K562 (cell line): Measurements from ENCODE around the gene CECR2. TPM values are rescaled to one million over a fixed set of nuclear protein-coding genes. Genes with fewer than 3 reads are reported as not detected.

Experiments used
- ATAC-seq: fragments of 200-7000 bp; cut with Tn5 transposase; 3 replicates; pipeline ENCODE4 v1.9.1; 2020; ENCODE audit warnings: moderate library complexity
- BruUV-seq: library from RNA; stranded (reverse); fragments of 400-500 nt; replicated peaks from 2 replicates; lab custom pipeline; 2021; lab: Mats Ljungman, UMichigan
- CTCF ChIA-PET: fragments of 300-600 bp; formaldehyde crosslinking; extraction: SDS; loops from one replicate; lab custom pipeline; 2021; ENCODE audit warnings: low intra/inter-chr PET ratio; lab: Yijun Ruan, JAX
- POLR2A ChIA-PET: fragments of 300-600, 350-650 bp; sonication (Branson Sonifier 250); formaldehyde crosslinking; extraction: SDS; loops from one replicate; lab custom pipeline; 2021; ENCODE audit warnings: antibody characterized with exemption, inconsistent platforms; lab: Yijun Ruan, JAX
- DNase-seq, 4 experiments: peaks; one replicate each; pipeline versions ENCODE4 v3.0.0 to v3.0.0-alpha.2; 2011 to 2018; ENCODE audit warnings: low spot score in 3 of 4, mixed read lengths in 3 of 4; ENCODE audit errors: extremely low read depth in 1 of 4
- FAIRE-seq: peaks from 2 replicates; lab custom pipeline; 2011; peaks lifted over from hg19 to GRCh38; lab: Jason Lieb, UNC
- H2AFZ ChIP-seq: 2 replicates; pipeline ENCODE4 v1.6.0; 2011; ENCODE audit warnings: low read depth, low read length, control low read depth, inconsistent platforms
- H3K27ac ChIP-seq: fragments of 200-600 bp; 3 replicates; pipeline ENCODE4 v1.8.0; 2011; ENCODE audit warnings: low read depth, mild to moderate bottlenecking, control low read depth, inconsistent platforms, low read length, moderate library complexity, mixed read lengths; ENCODE audit errors: extremely low read depth
- H3K27me3 ChIP-seq, 2 experiments: fragments of 300-600 bp in 1 of 2; 2 replicates in 1 of 2; 3 replicates in 1 of 2; pipeline versions ENCODE4 v1.6.0 to v1.8.0; 2011; ENCODE audit warnings: inconsistent platforms in 2 of 2, low read length in 2 of 2, mild to moderate bottlenecking in 1 of 2, mixed read lengths in 1 of 2, moderate library complexity in 1 of 2; ENCODE audit not compliant: control insufficient read depth in 2 of 2, insufficient read depth in 2 of 2
- H3K36me3 ChIP-seq: fragments of 300-600 bp; 3 replicates; pipeline ENCODE4 v1.8.0; 2011; ENCODE audit warnings: mild to moderate bottlenecking, low read length, inconsistent platforms; ENCODE audit not compliant: control insufficient read depth, insufficient read depth
- H3K4me1 ChIP-seq, 2 experiments: fragments of 200-600 bp in 1 of 2; replicated peaks in 1 of 2; 2 replicates in 1 of 2; 3 replicates in 1 of 2; pipeline versions ENCODE4 v1.5.1 to v1.8.0; 2011; ENCODE audit warnings: inconsistent platforms in 2 of 2, low read length in 2 of 2, mild to moderate bottlenecking in 1 of 2, mixed read lengths in 1 of 2, moderate library complexity in 1 of 2; ENCODE audit not compliant: control insufficient read depth in 2 of 2, insufficient read depth in 2 of 2
- H3K4me2 ChIP-seq: 2 replicates; pipeline ENCODE4 v1.6.1; 2011; ENCODE audit warnings: low read length, control low read depth, inconsistent platforms, mixed read lengths; ENCODE audit not compliant: insufficient read depth
- H3K4me3 ChIP-seq: fragments of 200-600 bp; sonication (generic), shearing (Covaris generic); 2 replicates; pipeline ENCODE4 v1.5.1; 2016; ENCODE audit warnings: control low read depth, inconsistent platforms
- H3K79me2 ChIP-seq: fragments of 200-600 bp; 3 replicates; pipeline ENCODE4 v1.8.0; 2011; ENCODE audit warnings: low read length, inconsistent platforms; ENCODE audit not compliant: control insufficient read depth, insufficient read depth
- H3K9ac ChIP-seq, 2 experiments: 2 replicates each; pipeline versions ENCODE4 v1.6.0 to v1.6.1; 2011; ENCODE audit warnings: low read depth in 2 of 2, low read length in 2 of 2, control low read depth in 1 of 2, inconsistent platforms in 1 of 2, mild to moderate bottlenecking in 1 of 2, mixed read lengths in 1 of 2; ENCODE audit not compliant: insufficient read depth in 1 of 2
- H3K9me1 ChIP-seq: one replicate; pipeline ENCODE4 v1.6.0; 2011; ENCODE audit warnings: inconsistent platforms, mild to moderate bottlenecking, low read length, moderate library complexity; ENCODE audit not compliant: control insufficient read depth, insufficient read depth
- H3K9me3 ChIP-seq: replicated peaks from 2 replicates; pipeline ENCODE4 v1.5.1; 2011; ENCODE audit warnings: low read depth, low read length, inconsistent platforms; ENCODE audit not compliant: control insufficient read depth, insufficient read depth
- H4K20me1 ChIP-seq: replicated peaks from 2 replicates; pipeline ENCODE4 v1.6.1; 2011; ENCODE audit warnings: low read length, inconsistent platforms, mixed read lengths; ENCODE audit not compliant: control insufficient read depth, insufficient read depth
- CHD2 ChIP-seq: IDR thresholded peaks from 2 replicates; pipeline ENCODE4 v1.6.1; 2011; ENCODE audit warnings: low read depth, low read length
- DACH1 ChIP-seq: fragments of 450-650 bp; IDR thresholded peaks from 2 replicates; pipeline ENCODE4 v1.6.1; 2018; ENCODE audit not compliant: partially characterized antibody
- ELF2 ChIP-seq: fragments of 250-450 bp; sonication (Bioruptor Pico); IDR thresholded peaks from 2 replicates; pipeline ENCODE4 v1.5.0; 2021; ENCODE audit warnings: mild to moderate bottlenecking
- GTF2E2 ChIP-seq: fragments of 200-800 bp; sonication (Bioruptor generic); IDR thresholded peaks from 2 replicates; pipeline ENCODE4 v1.6.1; 2016; ENCODE audit warnings: missing genetic modification characterization, missing compliant biosample characterization
- HDAC2 ChIP-seq: fragments of 450-650 bp; IDR thresholded peaks from 2 replicates; pipeline ENCODE4 v1.6.1; 2016; ENCODE audit warnings: mild to moderate bottlenecking
- NFE2 ChIP-seq: IDR thresholded peaks from 2 replicates; pipeline ENCODE4 v1.6.1; 2014; ENCODE audit warnings: antibody characterized with exemption, low read depth
- NFIX ChIP-seq: fragments of 250-450 bp; sonication (Bioruptor Pico); IDR thresholded peaks from 2 replicates; pipeline ENCODE4 v1.4.0; 2020; ENCODE audit warnings: low read depth, mild to moderate bottlenecking, moderate library complexity
- XRCC4 ChIP-seq: IDR thresholded peaks from one replicate; pipeline ENCODE4 v1.6.1; 2011; ENCODE audit not compliant: insufficient read depth, insufficient read length; ENCODE audit errors: extremely low read depth
- ZNF436 ChIP-seq: fragments of 250-450, 450-650 bp; sonication (Bioruptor Pico); formaldehyde crosslinking; IDR thresholded peaks from 2 replicates; pipeline ENCODE4 v1.7.0; 2020; ENCODE audit warnings: mild to moderate bottlenecking
- WGBS: fragments of 100-300 bp; shearing (Covaris generic); methylation state at CpG from one replicate; pipeline ENCODE4 v1.1.6; 2016; ENCODE audit warnings: low coverage, mixed read lengths; ENCODE audit not compliant: insufficient coverage; ENCODE audit errors: missing lambda C conversion rate; 5-methylcytosine and 5-hydroxymethylcytosine counted together
- in situ Hi-C: fragments of 300-500 bp; cut with MboI; formaldehyde crosslinking; loops from 4 replicates; pipeline ENCODE4 v1.15.0; 2018; ENCODE audit warnings: inconsistent platforms, mixed read lengths
- intact Hi-C: fragments of 100-400 bp; cut with micrococcal nuclease; formaldehyde crosslinking; loops from 2 replicates; pipeline ENCODE4 v1.14.2; 2022
- polyA plus RNA-seq, 8 experiments: library from polyadenylated mRNA; depleted of rRNA in 4 of 8; stranded (reverse) in 5 of 8; unstranded in 3 of 8; fragments of >200 nt; fragmentation: Nextera tagmentation in 2 of 8; fragmentation: Illumina TruSeq in 1 of 8; extraction: Ambion mirVana in 2 of 8; extraction: Trizol in 1 of 8; gene quantifications; 2 replicates each; pipeline versions ENCODE4 v1.2.1 to v1.2.3, GENCODE V29; 2011 to 2014; ENCODE audit warnings: inconsistent platforms in 1 of 8, missing spikeins in 1 of 8
- total RNA-seq, 7 experiments: library from RNA; depleted of rRNA in 6 of 7; stranded (reverse); fragments of >200 nt in 6 of 7; fragmentation: Illumina TruSeq in 2 of 7; extraction: Trizol in 2 of 7; gene quantifications; 2 replicates each; pipeline versions ENCODE4 v1.2.1 to v1.2.3, GENCODE V29; 2011 to 2021; ENCODE audit warnings: low replicate concordance in 1 of 7
- TF ChIP-seq, protein P1 (sequence below): fragments of 250-450 bp; sonication (Bioruptor Pico); IDR thresholded peaks from 2 replicates; pipeline ENCODE4 v1.8.0; 2022; ENCODE audit warnings: moderate library complexity, mild to moderate bottlenecking, inconsistent platforms
- TF ChIP-seq, protein P2 (sequence below): fragments of 450-650 bp; IDR thresholded peaks from 2 replicates; pipeline ENCODE4 v1.6.1; 2016; ENCODE audit warnings: low read depth
- TF ChIP-seq, protein P3 (sequence below): fragments of 450-650 bp; formaldehyde crosslinking; IDR thresholded peaks from 2 replicates; pipeline ENCODE4 v1.4.0; 2022; ENCODE audit warnings: mild to moderate bottlenecking, moderate library complexity
- TF ChIP-seq, protein P4 (sequence below), 2 experiments: fragments of 450-650 bp in 1 of 2; sonication (generic) in 1 of 2; formaldehyde crosslinking; conservative IDR thresholded peaks; 2 replicates each; pipeline versions ENCODE4 v1.4.0 to v1.8.1; 2020 to 2022; ENCODE audit warnings: mild to moderate bottlenecking in 1 of 2, missing genetic modification reagents in 1 of 2

The CECR2 gene
- total and polyA plus RNA-seq, 9 of the 15 experiments (the other 6 are each of a cell fraction or from before 2014, with no cell fraction given) = 0.01 to 1.00 (median 0.27) TPM

DNA sequence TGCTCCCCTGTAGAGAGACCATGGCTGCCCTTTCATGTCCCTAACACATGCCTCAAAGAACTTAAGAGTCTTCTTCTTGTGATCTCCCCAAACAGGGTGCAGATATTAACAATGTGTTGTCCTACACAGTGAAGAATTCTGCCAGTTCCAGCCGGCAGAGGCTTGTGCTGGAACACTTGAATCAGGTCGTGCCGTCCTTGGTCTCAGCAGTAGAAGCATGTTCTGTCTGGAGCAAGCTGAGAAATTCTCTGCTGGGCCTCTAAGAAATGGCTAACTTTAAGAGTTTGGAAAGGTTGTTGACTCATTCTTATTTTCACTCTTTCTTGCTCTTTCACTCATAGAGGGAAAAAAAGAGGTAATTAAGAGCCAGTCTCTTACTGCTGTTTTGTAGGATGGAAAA lies 123.0 kb downstream of the CECR2 start:
- no peak overlapping the region for H2AFZ ChIP-seq
- intact Hi-C loops = no loop called here
- ChIA-PET POLR2A (interaction anchor here (1.1 kb wide), 1 partner anchor 10 kb away, joined by 3 read pairs; no protein-coding TSS in a partner anchor), CTCF (no interaction called here)
- no peaks in the 10 kb centered on the region for H3K4me1 ChIP-seq
- 4% methylated on average over 3 of the region's 3 CpGs for WGBS
- H3K4me3 ChIP-seq = no peak overlapping the region
- no peak overlapping the region for H3K27ac ChIP-seq
- H3K9me1 ChIP-seq = no peaks in the 10 kb centered on the region
- no peak overlapping the region for H3K4me2 ChIP-seq
- no TSS peak for BruUV-seq
- DNase-seq (no peak), FAIRE-seq (no peak), ATAC-seq (no peak)
- no peaks in the 10 kb centered on the region for H4K20me1 ChIP-seq
- no peaks in the 10 kb centered on the region for H3K9me3 ChIP-seq
- H3K79me2 ChIP-seq = no peaks in the 10 kb centered on the region
- H3K36me3 ChIP-seq = no peaks in the 10 kb centered on the region
- in situ Hi-C loops = loop anchor here (10.0 kb wide), 1 partner anchor 577 kb away; no protein-coding TSS in a partner anchor
- H3K9ac ChIP-seq = no peak overlapping the region
- peaks cover 24 to 27% of the 10 kb centered on the region in 2 experiments for H3K27me3 ChIP-seq
- TF ChIP-seq GTF2E2 (no peak), ZNF436 (CRISPR knock-in tag) (no peak), NFIX (no peak), HDAC2 (no peak), ELF2 (CRISPR knock-in tag) (no peak), XRCC4 (no peak), NFE2 (no peak), CHD2 (no peak), DACH1 (no peak)
- TF ChIP-seq, protein P1, sequence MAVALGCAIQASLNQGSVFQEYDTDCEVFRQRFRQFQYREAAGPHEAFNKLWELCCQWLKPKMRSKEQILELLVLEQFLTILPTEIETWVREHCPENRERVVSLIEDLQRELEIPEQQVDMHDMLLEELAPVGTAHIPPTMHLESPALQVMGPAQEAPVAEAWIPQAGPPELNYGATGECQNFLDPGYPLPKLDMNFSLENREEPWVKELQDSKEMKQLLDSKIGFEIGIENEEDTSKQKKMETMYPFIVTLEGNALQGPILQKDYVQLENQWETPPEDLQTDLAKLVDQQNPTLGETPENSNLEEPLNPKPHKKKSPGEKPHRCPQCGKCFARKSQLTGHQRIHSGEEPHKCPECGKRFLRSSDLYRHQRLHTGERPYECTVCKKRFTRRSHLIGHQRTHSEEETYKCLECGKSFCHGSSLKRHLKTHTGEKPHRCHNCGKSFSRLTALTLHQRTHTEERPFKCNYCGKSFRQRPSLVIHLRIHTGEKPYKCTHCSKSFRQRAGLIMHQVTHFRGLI (CRISPR knock-in tag) = no peak
- TF ChIP-seq, protein P2, sequence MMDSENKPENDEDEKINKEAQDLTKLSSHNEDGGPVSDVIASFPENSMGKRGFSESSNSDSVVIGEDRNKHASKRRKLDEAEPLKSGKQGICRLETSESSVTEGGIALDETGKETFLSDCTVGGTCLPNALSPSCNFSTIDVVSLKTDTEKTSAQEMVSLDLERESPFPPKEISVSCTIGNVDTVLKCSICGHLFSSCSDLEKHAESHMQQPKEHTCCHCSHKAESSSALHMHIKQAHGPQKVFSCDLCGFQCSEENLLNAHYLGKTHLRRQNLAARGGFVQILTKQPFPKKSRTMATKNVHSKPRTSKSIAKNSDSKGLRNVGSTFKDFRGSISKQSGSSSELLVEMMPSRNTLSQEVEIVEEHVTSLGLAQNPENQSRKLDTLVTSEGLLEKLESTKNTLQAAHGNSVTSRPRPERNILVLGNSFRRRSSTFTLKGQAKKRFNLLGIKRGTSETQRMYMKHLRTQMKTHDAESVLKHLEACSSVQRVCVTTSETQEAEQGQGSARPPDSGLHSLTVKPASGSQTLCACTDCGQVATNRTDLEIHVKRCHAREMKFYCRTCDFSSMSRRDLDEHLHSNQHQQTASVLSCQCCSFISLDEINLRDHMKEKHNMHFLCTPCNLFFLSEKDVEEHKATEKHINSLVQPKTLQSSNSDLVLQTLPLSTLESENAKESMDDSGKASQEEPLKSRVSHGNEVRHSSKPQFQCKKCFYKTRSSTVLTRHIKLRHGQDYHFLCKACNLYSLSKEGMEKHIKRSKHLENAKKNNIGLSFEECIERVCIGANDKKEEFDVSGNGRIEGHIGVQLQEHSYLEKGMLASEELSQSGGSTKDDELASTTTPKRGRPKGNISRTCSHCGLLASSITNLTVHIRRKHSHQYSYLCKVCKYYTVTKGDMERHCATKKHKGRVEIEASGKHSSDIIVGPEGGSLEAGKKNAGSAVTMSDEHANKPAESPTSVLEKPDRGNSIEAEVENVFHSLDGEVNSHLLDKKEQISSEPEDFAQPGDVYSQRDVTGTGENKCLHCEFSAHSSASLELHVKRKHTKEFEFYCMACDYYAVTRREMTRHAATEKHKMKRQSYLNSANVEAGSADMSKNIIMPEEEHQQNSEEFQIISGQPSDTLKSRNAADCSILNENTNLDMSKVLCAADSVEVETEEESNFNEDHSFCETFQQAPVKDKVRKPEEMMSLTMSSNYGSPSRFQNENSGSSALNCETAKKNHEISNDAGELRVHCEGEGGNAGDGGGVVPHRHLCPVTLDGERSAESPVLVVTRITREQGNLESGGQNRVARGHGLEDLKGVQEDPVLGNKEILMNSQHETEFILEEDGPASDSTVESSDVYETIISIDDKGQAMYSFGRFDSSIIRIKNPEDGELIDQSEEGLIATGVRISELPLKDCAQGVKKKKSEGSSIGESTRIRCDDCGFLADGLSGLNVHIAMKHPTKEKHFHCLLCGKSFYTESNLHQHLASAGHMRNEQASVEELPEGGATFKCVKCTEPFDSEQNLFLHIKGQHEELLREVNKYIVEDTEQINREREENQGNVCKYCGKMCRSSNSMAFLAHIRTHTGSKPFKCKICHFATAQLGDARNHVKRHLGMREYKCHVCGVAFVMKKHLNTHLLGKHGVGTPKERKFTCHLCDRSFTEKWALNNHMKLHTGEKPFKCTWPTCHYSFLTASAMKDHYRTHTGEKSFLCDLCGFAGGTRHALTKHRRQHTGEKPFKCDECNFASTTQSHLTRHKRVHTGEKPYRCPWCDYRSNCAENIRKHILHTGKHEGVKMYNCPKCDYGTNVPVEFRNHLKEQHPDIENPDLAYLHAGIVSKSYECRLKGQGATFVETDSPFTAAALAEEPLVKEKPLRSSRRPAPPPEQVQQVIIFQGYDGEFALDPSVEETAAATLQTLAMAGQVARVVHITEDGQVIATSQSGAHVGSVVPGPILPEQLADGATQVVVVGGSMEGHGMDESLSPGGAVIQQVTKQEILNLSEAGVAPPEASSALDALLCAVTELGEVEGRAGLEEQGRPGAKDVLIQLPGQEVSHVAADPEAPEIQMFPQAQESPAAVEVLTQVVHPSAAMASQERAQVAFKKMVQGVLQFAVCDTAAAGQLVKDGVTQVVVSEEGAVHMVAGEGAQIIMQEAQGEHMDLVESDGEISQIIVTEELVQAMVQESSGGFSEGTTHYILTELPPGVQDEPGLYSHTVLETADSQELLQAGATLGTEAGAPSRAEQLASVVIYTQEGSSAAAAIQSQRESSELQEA = no peak
- TF ChIP-seq, protein P3, sequence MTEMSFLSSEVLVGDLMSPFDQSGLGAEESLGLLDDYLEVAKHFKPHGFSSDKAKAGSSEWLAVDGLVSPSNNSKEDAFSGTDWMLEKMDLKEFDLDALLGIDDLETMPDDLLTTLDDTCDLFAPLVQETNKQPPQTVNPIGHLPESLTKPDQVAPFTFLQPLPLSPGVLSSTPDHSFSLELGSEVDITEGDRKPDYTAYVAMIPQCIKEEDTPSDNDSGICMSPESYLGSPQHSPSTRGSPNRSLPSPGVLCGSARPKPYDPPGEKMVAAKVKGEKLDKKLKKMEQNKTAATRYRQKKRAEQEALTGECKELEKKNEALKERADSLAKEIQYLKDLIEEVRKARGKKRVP (CRISPR knock-in tag) = no peak
- TF ChIP-seq, protein P4, sequence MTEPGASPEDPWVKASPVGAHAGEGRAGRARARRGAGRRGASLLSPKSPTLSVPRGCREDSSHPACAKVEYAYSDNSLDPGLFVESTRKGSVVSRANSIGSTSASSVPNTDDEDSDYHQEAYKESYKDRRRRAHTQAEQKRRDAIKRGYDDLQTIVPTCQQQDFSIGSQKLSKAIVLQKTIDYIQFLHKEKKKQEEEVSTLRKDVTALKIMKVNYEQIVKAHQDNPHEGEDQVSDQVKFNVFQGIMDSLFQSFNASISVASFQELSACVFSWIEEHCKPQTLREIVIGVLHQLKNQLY (CRISPR knock-in tag; conservative IDR thresholded peaks at IDR 0.05) = no peak
